Thyroid gland (tissue), 4 donors: ENCODE measurements around the gene IL2RG. TPM values are rescaled to one million over a fixed set of nuclear protein-coding genes. Genes with fewer than 3 reads are reported as not detected.

Source experiments
- DNase-seq, 2 donors: peaks; one replicate each; pipeline ENCODE4 v3.0.0-alpha.2; 2019
- H3K27ac ChIP-seq, 3 donors: fragments of 200-600 bp; sonication (generic); 1 replicate in 2 of 3; 2 replicates in 1 of 3; pipeline ENCODE4 v1.5.1; 2016 to 2019; ENCODE audit warnings: mild to moderate bottlenecking in 1 of 3, moderate library complexity in 1 of 3
- H3K27me3 ChIP-seq: fragments of 200-600 bp; sonication (generic); one replicate; pipeline ENCODE4 v1.5.1; 2019
- H3K36me3 ChIP-seq, 2 donors: fragments of 200-600 bp; sonication (generic); one replicate each; pipeline ENCODE4 v1.5.1; 2016 to 2019
- H3K4me1 ChIP-seq, 2 donors: fragments of 200-600 bp; sonication (generic); one replicate each; pipeline ENCODE4 v1.5.1; 2017 to 2019
- H3K4me3 ChIP-seq, 3 donors: fragments of 200-600 bp; sonication (generic); replicated peaks in 1 of 3; 1 replicate in 2 of 3; 2 replicates in 1 of 3; pipeline ENCODE4 v1.5.1; 2016; ENCODE audit warnings: mild to moderate bottlenecking in 1 of 3
- H3K9me3 ChIP-seq: fragments of 200-600 bp; sonication (generic); one replicate; pipeline ENCODE4 v1.5.1; 2017
- POLR2A ChIP-seq, 2 donors: fragments of 450-650 bp; IDR thresholded peaks; one replicate each; pipeline ENCODE4 v1.6.1; 2017; ENCODE audit warnings: antibody characterized with exemption in 2 of 2, mild to moderate bottlenecking in 2 of 2, moderate library complexity in 1 of 2
- WGBS, 2 donors: methylation state at CpG; one replicate each; pipeline ENCODE4 v1.1.5; 2017; 5-methylcytosine and 5-hydroxymethylcytosine counted together
- intact Hi-C: fragments of 100-400 bp; cut with DNase I; formaldehyde crosslinking; loops from one replicate; pipeline ENCODE4 v1.15.1; 2023
- total RNA-seq, 4 donors: library from RNA; depleted of rRNA; stranded (reverse); fragments of >200 nt; gene quantifications; one replicate each; pipeline ENCODE4 v1.2.3, GENCODE V29; 2016
- TF ChIP-seq, protein P1 (sequence below), 6 experiments: fragments of 200-600 bp in 3 of 6; fragments of 450-650 bp in 3 of 6; sonication (generic) in 3 of 6; IDR thresholded peaks; one replicate each; pipeline ENCODE4 v1.5.1; 2016 to 2019; ENCODE audit warnings: antibody characterized with exemption in 6 of 6, mild to moderate bottlenecking in 2 of 6, inconsistent platforms in 1 of 6, moderate library complexity in 1 of 6

The IL2RG gene
- total RNA-seq, 4 donors from 2014 or later, result 2.1 to 14.8 (median 4.8) TPM

GRCh38 chrX:71103110-71103983 lies 8.0 kb downstream of the IL2RG start:
- Histone ChIP-seq H3K9me3 (no peaks in the 10 kb centered on the region), H3K4me1 (no peaks in the 10 kb centered on the region), H3K27ac (no peak overlapping the region), H3K4me3 (no peak overlapping the region), H3K36me3 (no peaks in the 10 kb centered on the region), H3K27me3 (no peaks in the 10 kb centered on the region)
- intact Hi-C loops, result no loop called here
- WGBS, 2 donors, result 42 to 51% methylated on average over 6 to 10 of the region's 10 CpGs
- DNase-seq, result peak in 1 of 2 donors; percentile 5
- no peak for TF ChIP-seq POLR2A (IDR thresholded peaks at IDR 0.05)
- TF ChIP-seq, protein P1, sequence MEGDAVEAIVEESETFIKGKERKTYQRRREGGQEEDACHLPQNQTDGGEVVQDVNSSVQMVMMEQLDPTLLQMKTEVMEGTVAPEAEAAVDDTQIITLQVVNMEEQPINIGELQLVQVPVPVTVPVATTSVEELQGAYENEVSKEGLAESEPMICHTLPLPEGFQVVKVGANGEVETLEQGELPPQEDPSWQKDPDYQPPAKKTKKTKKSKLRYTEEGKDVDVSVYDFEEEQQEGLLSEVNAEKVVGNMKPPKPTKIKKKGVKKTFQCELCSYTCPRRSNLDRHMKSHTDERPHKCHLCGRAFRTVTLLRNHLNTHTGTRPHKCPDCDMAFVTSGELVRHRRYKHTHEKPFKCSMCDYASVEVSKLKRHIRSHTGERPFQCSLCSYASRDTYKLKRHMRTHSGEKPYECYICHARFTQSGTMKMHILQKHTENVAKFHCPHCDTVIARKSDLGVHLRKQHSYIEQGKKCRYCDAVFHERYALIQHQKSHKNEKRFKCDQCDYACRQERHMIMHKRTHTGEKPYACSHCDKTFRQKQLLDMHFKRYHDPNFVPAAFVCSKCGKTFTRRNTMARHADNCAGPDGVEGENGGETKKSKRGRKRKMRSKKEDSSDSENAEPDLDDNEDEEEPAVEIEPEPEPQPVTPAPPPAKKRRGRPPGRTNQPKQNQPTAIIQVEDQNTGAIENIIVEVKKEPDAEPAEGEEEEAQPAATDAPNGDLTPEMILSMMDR (IDR thresholded peaks at IDR 0.05), result no peak

DNA sequence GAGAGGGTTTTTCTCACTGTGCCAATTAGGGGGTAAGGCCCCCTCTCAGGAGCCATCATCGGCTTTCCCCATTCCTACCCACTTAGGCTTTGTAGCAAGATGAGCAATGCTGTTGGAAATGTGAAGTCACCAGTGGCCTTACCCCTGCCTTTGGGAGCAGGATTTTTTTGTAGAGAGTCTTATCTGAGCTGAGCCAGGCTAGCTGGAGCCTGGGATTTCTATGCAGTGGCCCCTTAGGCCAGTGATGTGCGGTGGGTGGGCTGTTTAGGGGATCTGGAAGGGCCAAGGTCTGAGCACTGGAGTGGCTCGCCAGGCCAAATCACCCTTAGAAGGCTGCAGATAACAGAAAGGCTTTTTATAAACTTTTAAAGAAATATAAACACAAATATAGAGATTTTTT lies 9.1 kb downstream of the IL2RG start:
- TF ChIP-seq, protein P1 (IDR thresholded peaks at IDR 0.05), result no peak
- no peak for TF ChIP-seq POLR2A (IDR thresholded peaks at IDR 0.05)
- 74 to 86% methylated on average over 3 of the region's 3 CpGs for WGBS, 2 donors
- no peak for DNase-seq
- Histone ChIP-seq H3K27ac (no peak overlapping the region), H3K27me3 (no peaks in the 10 kb centered on the region), H3K4me1 (peaks cover 0 to 5% of the 10 kb centered on the region in 2 donors), H3K36me3 (no peaks in the 10 kb centered on the region), H3K9me3 (no peaks in the 10 kb centered on the region), H3K4me3 (no peak overlapping the region)
- intact Hi-C loops, result no loop called here

DNA sequence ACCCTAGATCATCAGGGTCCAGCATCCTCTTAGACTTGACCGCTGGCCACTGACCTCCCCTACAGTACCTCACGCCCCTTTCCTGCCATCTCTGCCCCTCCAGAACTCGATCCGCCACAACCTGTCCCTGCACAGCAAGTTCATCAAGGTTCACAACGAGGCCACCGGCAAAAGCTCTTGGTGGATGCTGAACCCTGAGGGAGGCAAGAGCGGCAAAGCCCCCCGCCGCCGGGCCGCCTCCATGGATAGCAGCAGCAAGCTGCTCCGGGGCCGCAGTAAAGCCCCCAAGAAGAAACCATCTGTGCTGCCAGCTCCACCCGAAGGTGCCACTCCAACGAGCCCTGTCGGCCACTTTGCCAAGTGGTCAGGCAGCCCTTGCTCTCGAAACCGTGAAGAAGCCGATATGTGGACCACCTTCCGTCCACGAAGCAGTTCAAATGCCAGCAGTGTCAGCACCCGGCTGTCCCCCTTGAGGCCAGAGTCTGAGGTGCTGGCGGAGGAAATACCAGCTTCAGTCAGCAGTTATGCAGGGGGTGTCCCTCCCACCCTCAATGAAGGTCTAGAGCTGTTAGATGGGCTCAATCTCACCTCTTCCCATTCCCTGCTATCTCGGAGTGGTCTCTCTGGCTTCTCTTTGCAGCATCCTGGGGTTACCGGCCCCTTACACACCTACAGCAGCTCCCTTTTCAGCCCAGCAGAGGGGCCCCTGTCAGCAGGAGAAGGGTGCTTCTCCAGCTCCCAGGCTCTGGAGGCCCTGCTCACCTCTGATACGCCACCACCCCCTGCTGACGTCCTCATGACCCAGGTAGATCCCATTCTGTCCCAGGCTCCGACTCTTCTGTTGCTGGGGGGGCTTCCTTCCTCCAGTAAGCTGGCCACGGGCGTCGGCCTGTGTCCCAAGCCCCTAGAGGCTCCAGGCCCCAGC lies 10.5 kb downstream of the IL2RG start:
- Histone ChIP-seq H3K4me1 (peaks cover 0 to 5% of the 10 kb centered on the region in 2 donors), H3K9me3 (no peaks in the 10 kb centered on the region), H3K4me3 (no peak overlapping the region), H3K27me3 (no peaks in the 10 kb centered on the region), H3K27ac (no peak overlapping the region), H3K36me3 (no peaks in the 10 kb centered on the region)
- intact Hi-C loops, result no loop called here
- TF ChIP-seq, protein P1 (IDR thresholded peaks at IDR 0.05), result no peak
- no peak for TF ChIP-seq POLR2A (IDR thresholded peaks at IDR 0.05)
- no peak for DNase-seq
- WGBS, 2 donors, result 80 to 84% methylated on average over 11 to 18 of the region's 31 CpGs

- H3K4me3 ChIP-seq, result no peak overlapping the region
- TF ChIP-seq, protein P1 (IDR thresholded peaks at IDR 0.05), result no peak
- TF ChIP-seq POLR2A (IDR thresholded peaks at IDR 0.05), result no peak
- no peaks in the 10 kb centered on the region for H3K27me3 ChIP-seq
- WGBS, 2 donors, result 90 to 98% methylated on average over 2 of the region's 4 CpGs
- peaks cover 0 to 5% of the 10 kb centered on the region in 2 donors for H3K4me1 ChIP-seq
- intact Hi-C loops, result no loop called here
- no peaks in the 10 kb centered on the region for H3K36me3 ChIP-seq
- no peaks in the 10 kb centered on the region for H3K9me3 ChIP-seq
- DNase-seq, result no peak
- no peak overlapping the region for H3K27ac ChIP-seq
Measured at GRCh38 chrX:71099736-71100135, 11.6 kb downstream of the IL2RG start.
